Upper lobe of left lung (tissue), 4 donors: Measurements from ENCODE around the gene CKAP2.

Experiments
- EP300 ChIP-seq, 4 donors: sonication (generic); formaldehyde crosslinking; IDR thresholded peaks; one replicate each; pipeline ENCODE4 v1.5.1; 2017; ENCODE audit warnings: antibody characterized with exemption in 4 of 4, control low read depth in 2 of 4
- POLR2A ChIP-seq, 4 donors: fragments of 450-650 bp; IDR thresholded peaks; one replicate each; pipeline ENCODE4 v1.5.1; 2016 to 2017; ENCODE audit warnings: antibody characterized with exemption in 4 of 4, mild to moderate bottlenecking in 2 of 4
- POLR2AphosphoS5 ChIP-seq, 2 donors: sonication (generic); formaldehyde crosslinking; IDR thresholded peaks; one replicate each; pipeline ENCODE4 v1.5.1; 2017; ENCODE audit warnings: antibody characterized with exemption in 2 of 2
- TF ChIP-seq, protein P1 (sequence below), 6 experiments: fragments of 450-650 bp in 4 of 6; fragments of 200-600 bp in 2 of 6; sonication (generic) in 2 of 6; IDR thresholded peaks; one replicate each; pipeline ENCODE4 v1.5.1; 2016 to 2019; ENCODE audit warnings: antibody characterized with exemption in 6 of 6

DNA sequence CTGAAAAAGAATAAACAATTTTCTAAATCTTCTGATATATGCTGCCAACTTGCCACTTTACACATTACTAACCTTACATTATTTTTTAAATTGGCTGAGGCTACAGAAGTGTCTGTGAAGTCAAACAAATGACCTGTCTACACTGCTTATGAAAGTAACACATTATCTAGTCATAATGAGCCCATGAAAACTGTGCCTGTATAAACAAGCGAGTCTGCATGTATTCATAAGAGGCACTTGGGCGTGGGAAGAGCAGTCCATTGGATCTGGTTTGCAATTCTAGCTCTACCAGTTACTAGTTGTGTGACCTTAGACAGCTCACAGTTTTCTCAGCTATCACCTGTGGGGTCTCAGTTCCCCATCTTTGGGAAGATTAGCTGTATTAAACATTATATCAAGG lies 7.9 kb upstream of the CKAP2 start:
- TF ChIP-seq POLR2AphosphoS5 (IDR thresholded peaks at IDR 0.05), result no peak
- TF ChIP-seq, protein P1, sequence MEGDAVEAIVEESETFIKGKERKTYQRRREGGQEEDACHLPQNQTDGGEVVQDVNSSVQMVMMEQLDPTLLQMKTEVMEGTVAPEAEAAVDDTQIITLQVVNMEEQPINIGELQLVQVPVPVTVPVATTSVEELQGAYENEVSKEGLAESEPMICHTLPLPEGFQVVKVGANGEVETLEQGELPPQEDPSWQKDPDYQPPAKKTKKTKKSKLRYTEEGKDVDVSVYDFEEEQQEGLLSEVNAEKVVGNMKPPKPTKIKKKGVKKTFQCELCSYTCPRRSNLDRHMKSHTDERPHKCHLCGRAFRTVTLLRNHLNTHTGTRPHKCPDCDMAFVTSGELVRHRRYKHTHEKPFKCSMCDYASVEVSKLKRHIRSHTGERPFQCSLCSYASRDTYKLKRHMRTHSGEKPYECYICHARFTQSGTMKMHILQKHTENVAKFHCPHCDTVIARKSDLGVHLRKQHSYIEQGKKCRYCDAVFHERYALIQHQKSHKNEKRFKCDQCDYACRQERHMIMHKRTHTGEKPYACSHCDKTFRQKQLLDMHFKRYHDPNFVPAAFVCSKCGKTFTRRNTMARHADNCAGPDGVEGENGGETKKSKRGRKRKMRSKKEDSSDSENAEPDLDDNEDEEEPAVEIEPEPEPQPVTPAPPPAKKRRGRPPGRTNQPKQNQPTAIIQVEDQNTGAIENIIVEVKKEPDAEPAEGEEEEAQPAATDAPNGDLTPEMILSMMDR (IDR thresholded peaks at IDR 0.05), result no peak
- TF ChIP-seq EP300 (IDR thresholded peaks at IDR 0.05), result no peak
- TF ChIP-seq POLR2A (IDR thresholded peaks at IDR 0.05), result no peak
